DLD1 (cell line): Measurements from ENCODE around the gene SMAP2.

Source experiments
- in situ Hi-C: cut with HindIII; loops from 2 replicates; pipeline ENCODE4 v1.10.0; 2017; ENCODE audit warnings: low sequenced_read_pairs

SMAP2 gene

GRCh38 chr1:40416709-40417108 lies 43.2 kb downstream of the SMAP2 start:
- in situ Hi-C loops, result no loop called here

- in situ Hi-C loops, result no loop called here
These were observed 48.2 kb downstream of the SMAP2 start for GRCh38 chr1:40421431-40422384.

GRCh38 chr1:40422630-40423263 lies 49.2 kb downstream of the SMAP2 start:
- in situ Hi-C loops, result no loop called here

- in situ Hi-C loops, result no loop called here
These were observed 49.7 kb downstream of the SMAP2 start for GRCh38 chr1:40423264-40423642.

GRCh38 chr1:40423951-40424618 lies 50.6 kb downstream of the SMAP2 start:
- in situ Hi-C loops, result no loop called here

- in situ Hi-C loops, result no loop called here
These were observed 51.7 kb downstream of the SMAP2 start for GRCh38 chr1:40425198-40425597.

GRCh38 chr1:40431385-40431784 lies 57.9 kb downstream of the SMAP2 start:
- in situ Hi-C loops, result no loop called here

- in situ Hi-C loops, result no loop called here
These were observed 59.3 kb downstream of the SMAP2 start for GRCh38 chr1:40432644-40433390.

GRCh38 chr1:40435471-40435870 lies 61.9 kb downstream of the SMAP2 start:
- in situ Hi-C loops, result no loop called here

GRCh38 chr1:40435876-40436275 lies 62.3 kb downstream of the SMAP2 start:
- in situ Hi-C loops, result no loop called here

- in situ Hi-C loops, result no loop called here
These were observed 65.0 kb downstream of the SMAP2 start for GRCh38 chr1:40438391-40439015.

GRCh38 chr1:40439247-40439646 lies 65.7 kb downstream of the SMAP2 start:
- in situ Hi-C loops, result no loop called here

GRCh38 chr1:40449684-40450494 lies 76.4 kb downstream of the SMAP2 start, which contains the start of gene ZFP69B:
TSS of gene ZFP69B (plus strand) at chr1:40450476. CDS start at chr1:40450962, 486 bp downstream.
- in situ Hi-C loops, result loop anchor here (5.0 kb wide), 1 partner anchor 42 kb away; no protein-coding TSS in a partner anchor

- in situ Hi-C loops, result loop anchor here (5.0 kb wide), 1 partner anchor 42 kb away; no protein-coding TSS in a partner anchor
These were observed 77.1 kb downstream of the SMAP2 start for GRCh38 chr1:40450495-40451237.

- in situ Hi-C loops, result loop anchor here (5.0 kb wide), 1 partner anchor 41 kb away; no protein-coding TSS in a partner anchor
These were observed 77.7 kb downstream of the SMAP2 start for GRCh38 chr1:40451238-40451585.

GRCh38 chr1:40454873-40455272 lies 81.3 kb downstream of the SMAP2 start:
- in situ Hi-C loops, result loop anchor here (5.0 kb wide), 1 partner anchor 37 kb away; no protein-coding TSS in a partner anchor

- in situ Hi-C loops, result no loop called here
These were observed 89.5 kb downstream of the SMAP2 start for GRCh38 chr1:40462956-40463590.

- in situ Hi-C loops, result no loop called here
These were observed 95.8 kb downstream of the SMAP2 start for GRCh38 chr1:40469327-40469726.
